ENCODE data around the gene ACTL10.

ACTL10 gene

GRCh38 chr20:33676121-33676520 lies 9.4 kb downstream of the ACTL10 start:
- no peak for TF ChIP-seq REST (IDR thresholded peaks at IDR 0.05; ENCODE audit: insufficient read depth in 1 of 2, low read depth in 2 of 2, low read length in 2 of 2)
- TF ChIP-seq TAF1 (IDR thresholded peaks at IDR 0.05; ENCODE audit: borderline replicate concordance, insufficient read depth, low read length) = no peak
- TF ChIP-seq FOXP2 (optimal IDR thresholded peaks at IDR 0.05; ENCODE audit: borderline replicate concordance, extremely low read depth, extremely low read length, insufficient read depth) = no peak
- TF ChIP-seq SIN3A (IDR thresholded peaks at IDR 0.05; ENCODE audit: borderline replicate concordance, insufficient read depth, low read length) = no peak
- TF ChIP-seq POLR2AphosphoS5 (IDR thresholded peaks at IDR 0.05; ENCODE audit: low read depth, low read length) = no peak

GRCh38 chr20:33676652-33677645 lies 10.2 kb downstream of the ACTL10 start:
- TF ChIP-seq POLR2AphosphoS5 (IDR thresholded peaks at IDR 0.05; ENCODE audit: low read depth, low read length) (no peak), REST (IDR thresholded peaks at IDR 0.05; ENCODE audit: insufficient read depth in 1 of 2, low read depth in 2 of 2, low read length in 2 of 2) (no peak), TAF1 (IDR thresholded peaks at IDR 0.05; ENCODE audit: borderline replicate concordance, insufficient read depth, low read length) (no peak), SIN3A (IDR thresholded peaks at IDR 0.05; ENCODE audit: borderline replicate concordance, insufficient read depth, low read length) (no peak), FOXP2 (optimal IDR thresholded peaks at IDR 0.05; ENCODE audit: borderline replicate concordance, extremely low read depth, extremely low read length, insufficient read depth) (no peak)

GRCh38 chr20:33677991-33678702 lies 11.4 kb downstream of the ACTL10 start:
- no peak for TF ChIP-seq REST (IDR thresholded peaks at IDR 0.05; ENCODE audit: insufficient read depth in 1 of 2, low read depth in 2 of 2, low read length in 2 of 2)
- TF ChIP-seq FOXP2 (optimal IDR thresholded peaks at IDR 0.05; ENCODE audit: borderline replicate concordance, extremely low read depth, extremely low read length, insufficient read depth) = no peak
- TF ChIP-seq TAF1 (IDR thresholded peaks at IDR 0.05; ENCODE audit: borderline replicate concordance, insufficient read depth, low read length) = no peak
- TF ChIP-seq POLR2AphosphoS5 (IDR thresholded peaks at IDR 0.05; ENCODE audit: low read depth, low read length) = no peak; the same call in 1 of the 2 replicates
- TF ChIP-seq SIN3A (IDR thresholded peaks at IDR 0.05; ENCODE audit: borderline replicate concordance, insufficient read depth, low read length) = no peak

- TF ChIP-seq FOXP2 (optimal IDR thresholded peaks at IDR 0.05; ENCODE audit: borderline replicate concordance, extremely low read depth, extremely low read length, insufficient read depth) (no peak), SIN3A (IDR thresholded peaks at IDR 0.05; ENCODE audit: borderline replicate concordance, insufficient read depth, low read length) (no peak), POLR2AphosphoS5 (IDR thresholded peaks at IDR 0.05; ENCODE audit: low read depth, low read length) (no peak), REST (IDR thresholded peaks at IDR 0.05; ENCODE audit: insufficient read depth in 1 of 2, low read depth in 2 of 2, low read length in 2 of 2) (no peak), TAF1 (IDR thresholded peaks at IDR 0.05; ENCODE audit: borderline replicate concordance, insufficient read depth, low read length) (no peak)
Measured at GRCh38 chr20:33679758-33680485, 13.2 kb downstream of the ACTL10 start.
